Activated naive CD8-positive, alpha-beta T cell (primary cell): Measurements from ENCODE around the gene RBM12.
"Not testable (repeated sequence)": the region's sequence is repeated elsewhere in the genome, so short reads cannot be mapped to it uniquely, and the experiment has no call there.

ENCODE experiments used
- H3K27ac Mint-ChIP-seq: one replicate; pipeline ENCODE4 v1.8.0; 2021; ENCODE audit warnings: mixed read lengths
- H3K27me3 Mint-ChIP-seq: one replicate; pipeline ENCODE4 v1.8.0; 2021; ENCODE audit warnings: mixed read lengths
- H3K36me3 Mint-ChIP-seq: one replicate; pipeline ENCODE4 v1.8.0; 2021; ENCODE audit warnings: mixed read lengths
- H3K4me1 Mint-ChIP-seq: one replicate; pipeline ENCODE4 v1.8.0; 2021; ENCODE audit warnings: low read depth, mixed read lengths
- H3K4me3 Mint-ChIP-seq: one replicate; pipeline ENCODE4 v1.8.0; 2021; ENCODE audit warnings: mild to moderate bottlenecking, mixed read lengths
- H3K9me3 Mint-ChIP-seq: one replicate; pipeline ENCODE4 v1.8.0; 2021; ENCODE audit warnings: low read depth, mixed read lengths

The RBM12 gene, protein sequence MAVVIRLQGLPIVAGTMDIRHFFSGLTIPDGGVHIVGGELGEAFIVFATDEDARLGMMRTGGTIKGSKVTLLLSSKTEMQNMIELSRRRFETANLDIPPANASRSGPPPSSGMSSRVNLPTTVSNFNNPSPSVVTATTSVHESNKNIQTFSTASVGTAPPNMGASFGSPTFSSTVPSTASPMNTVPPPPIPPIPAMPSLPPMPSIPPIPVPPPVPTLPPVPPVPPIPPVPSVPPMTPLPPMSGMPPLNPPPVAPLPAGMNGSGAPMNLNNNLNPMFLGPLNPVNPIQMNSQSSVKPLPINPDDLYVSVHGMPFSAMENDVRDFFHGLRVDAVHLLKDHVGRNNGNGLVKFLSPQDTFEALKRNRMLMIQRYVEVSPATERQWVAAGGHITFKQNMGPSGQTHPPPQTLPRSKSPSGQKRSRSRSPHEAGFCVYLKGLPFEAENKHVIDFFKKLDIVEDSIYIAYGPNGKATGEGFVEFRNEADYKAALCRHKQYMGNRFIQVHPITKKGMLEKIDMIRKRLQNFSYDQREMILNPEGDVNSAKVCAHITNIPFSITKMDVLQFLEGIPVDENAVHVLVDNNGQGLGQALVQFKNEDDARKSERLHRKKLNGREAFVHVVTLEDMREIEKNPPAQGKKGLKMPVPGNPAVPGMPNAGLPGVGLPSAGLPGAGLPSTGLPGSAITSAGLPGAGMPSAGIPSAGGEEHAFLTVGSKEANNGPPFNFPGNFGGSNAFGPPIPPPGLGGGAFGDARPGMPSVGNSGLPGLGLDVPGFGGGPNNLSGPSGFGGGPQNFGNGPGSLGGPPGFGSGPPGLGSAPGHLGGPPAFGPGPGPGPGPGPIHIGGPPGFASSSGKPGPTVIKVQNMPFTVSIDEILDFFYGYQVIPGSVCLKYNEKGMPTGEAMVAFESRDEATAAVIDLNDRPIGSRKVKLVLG

DNA sequence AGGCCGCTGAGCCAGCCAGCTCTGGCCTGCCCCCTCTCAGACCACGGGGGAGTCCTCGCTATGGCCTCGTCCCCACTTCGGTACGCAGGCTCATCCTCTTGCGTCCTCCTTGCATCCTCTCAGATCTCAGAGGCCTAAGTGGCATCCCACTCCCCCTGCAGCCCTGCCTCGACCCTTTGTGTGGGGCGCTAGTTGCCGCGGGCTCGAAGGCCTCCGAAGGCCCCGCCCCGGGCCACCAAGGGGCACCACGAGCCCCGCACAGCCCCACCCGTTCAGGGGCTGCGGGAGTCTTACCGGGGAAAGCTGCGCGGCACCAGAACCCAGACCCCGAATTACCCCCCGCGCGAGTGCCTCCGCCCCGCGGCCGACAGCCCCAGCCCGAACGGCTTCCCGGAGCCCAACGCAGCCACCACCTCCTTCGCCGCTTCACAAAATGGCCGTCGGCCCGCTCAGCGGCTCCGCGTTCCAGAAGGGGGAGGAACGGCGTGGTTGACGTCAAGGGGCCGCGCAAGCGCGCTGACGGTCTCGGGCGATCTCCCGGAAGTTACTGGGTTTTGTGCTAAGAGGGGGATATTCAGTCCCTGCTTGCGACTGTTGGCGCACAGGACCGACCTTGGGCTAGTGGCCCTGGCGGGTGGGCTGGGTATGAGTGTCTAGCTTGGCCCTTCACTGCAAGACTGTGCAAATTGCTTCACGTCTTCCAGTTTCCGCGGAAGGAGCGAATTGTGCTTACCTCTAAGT is at the start of gene RBM12, which contains the start of gene CPNE1:
TSS of gene RBM12 (minus strand) at position 435 of the 741 bp plus-strand sequence. CDS start 9,578 bp downstream, outside the sequence.
TSS of gene CPNE1 (minus strand) at position 435 of the 741 bp plus-strand sequence. CDS start 31,977 bp downstream, outside the sequence.
- Mint-ChIP-seq H3K27ac (peak within 1 kb of the TSS; percentile 100), H3K4me1 (peaks cover 39% of the 10 kb centered on the region), H3K27me3 (no peaks in the 10 kb centered on the region), H3K9me3 (no peaks in the 10 kb centered on the region), H3K36me3 (peaks cover 13% of the 10 kb centered on the region), H3K4me3 (peak within 1 kb of the TSS; percentile 96)

DNA sequence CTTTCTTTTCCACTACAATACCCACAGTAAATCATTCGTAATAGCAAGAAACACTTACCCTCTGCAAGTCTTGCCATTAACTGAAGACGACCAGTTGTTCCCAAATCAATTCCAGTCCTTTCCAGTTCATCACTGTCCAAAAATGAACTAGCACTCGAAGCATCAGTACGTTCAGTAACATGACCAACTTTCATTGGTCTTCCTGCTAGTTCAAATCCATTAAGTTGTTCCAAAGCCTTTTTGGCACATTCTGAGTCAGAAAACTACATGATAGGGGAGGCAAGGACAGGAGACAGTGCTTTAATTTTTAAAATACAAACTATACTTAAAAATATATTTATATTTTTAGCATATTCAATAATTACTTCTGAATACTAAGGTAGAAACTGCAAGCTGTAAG is 49.4 kb upstream of the RBM12 start:
- H3K36me3 Mint-ChIP-seq = peaks cover 2% of the 10 kb centered on the region
- H3K4me3 Mint-ChIP-seq = no peak overlapping the region
- peaks cover 64% of the 10 kb centered on the region for H3K4me1 Mint-ChIP-seq
- H3K27me3 Mint-ChIP-seq = no peaks in the 10 kb centered on the region
- no peaks in the 10 kb centered on the region for H3K9me3 Mint-ChIP-seq
- no peak overlapping the region for H3K27ac Mint-ChIP-seq

DNA sequence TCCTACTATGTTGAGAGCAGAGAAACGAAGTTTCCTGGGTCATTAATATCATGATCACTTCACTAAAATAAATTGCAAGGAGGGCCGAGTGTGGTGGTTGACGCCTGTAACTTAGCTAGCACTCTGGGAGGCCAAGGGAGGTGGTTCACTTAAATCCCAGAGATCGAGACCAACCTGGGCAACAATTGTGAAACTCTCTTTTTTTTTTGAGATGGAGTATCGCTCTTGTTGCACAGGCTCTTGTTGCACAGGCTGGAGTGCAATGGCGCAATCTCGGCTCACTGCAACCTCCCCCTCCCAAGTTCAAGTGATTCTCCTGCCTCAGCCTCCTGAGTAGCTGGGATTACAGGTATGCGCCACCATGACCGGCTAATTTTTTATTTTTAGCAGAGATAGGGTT is 48.4 kb upstream of the RBM12 start:
- peaks cover 70% of the 10 kb centered on the region for H3K4me1 Mint-ChIP-seq
- not testable (repeated sequence) for H3K27me3 Mint-ChIP-seq, H3K9me3 Mint-ChIP-seq, H3K36me3 Mint-ChIP-seq
- peak overlapping the region; percentile 40 for H3K4me3 Mint-ChIP-seq
- H3K27ac Mint-ChIP-seq = peak overlapping the region; percentile 41

DNA sequence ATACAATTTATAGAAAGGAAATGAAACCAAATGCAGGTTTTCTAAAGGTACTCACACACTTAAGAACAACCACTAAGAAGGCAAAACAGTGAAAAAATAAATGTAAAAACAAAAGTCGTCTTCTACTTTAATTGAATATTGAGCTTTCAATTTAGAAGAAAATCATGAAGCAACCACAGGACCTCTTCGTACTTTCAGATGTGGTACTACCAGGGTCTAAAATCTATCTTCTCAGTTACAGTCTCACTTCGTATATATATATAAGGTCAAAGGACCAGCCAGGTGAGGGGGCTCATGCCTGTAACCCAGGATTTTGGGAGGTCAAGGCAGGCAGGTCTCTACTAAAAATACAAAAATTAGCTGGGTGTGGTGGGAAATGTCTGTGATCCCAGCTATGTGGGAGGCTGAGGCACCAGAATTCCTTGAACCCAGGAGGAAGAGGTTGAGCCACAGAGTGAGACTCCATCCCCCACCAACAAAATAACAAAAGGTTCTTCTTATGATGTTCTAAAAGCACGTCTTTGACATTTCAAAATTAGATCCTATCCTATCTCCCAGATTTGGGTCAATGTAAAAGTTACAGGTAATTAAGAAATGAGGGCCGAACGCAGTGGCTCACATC is 47.0 kb upstream of the RBM12 start:
- peak overlapping the region; percentile 79 for H3K27ac Mint-ChIP-seq
- H3K4me1 Mint-ChIP-seq = peaks cover 63% of the 10 kb centered on the region
- no peaks in the 10 kb centered on the region for H3K27me3 Mint-ChIP-seq

DNA sequence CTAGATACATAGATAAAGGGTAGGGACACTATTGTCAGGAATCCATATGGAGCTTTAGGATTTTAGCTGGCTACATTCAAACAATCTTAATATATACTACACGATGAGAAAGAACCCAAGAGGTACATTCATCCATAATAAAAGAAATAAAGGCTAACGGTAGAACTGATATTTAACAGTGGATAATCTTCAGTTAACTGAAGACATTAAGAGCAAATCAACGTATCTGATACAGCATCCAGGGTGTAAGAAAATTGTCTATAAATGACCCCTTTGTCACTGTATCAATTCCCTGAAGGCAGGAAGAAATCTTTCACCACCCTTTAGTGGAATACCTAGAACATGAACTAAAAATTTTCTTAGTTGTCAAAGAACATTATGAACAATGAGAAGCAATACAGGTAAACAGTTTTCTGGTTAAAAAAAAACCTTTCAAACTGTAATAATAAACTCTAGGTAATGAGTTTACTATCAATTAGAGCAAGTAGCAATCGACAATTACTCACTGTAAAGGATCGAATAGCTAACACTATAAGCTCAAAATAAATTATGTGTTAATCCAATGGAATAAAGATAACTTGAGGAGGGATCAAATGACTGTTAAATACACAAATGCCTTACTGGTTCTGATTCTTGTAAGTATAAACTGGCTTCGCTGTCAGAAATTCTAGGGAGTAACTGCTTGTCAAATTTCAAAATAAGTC is 46.3 kb upstream of the RBM12 start:
- H3K27ac Mint-ChIP-seq = peak overlapping the region; percentile 79
- H3K36me3 Mint-ChIP-seq = peaks cover 2% of the 10 kb centered on the region
- H3K9me3 Mint-ChIP-seq = no peaks in the 10 kb centered on the region
- H3K27me3 Mint-ChIP-seq = no peaks in the 10 kb centered on the region
- peaks cover 61% of the 10 kb centered on the region for H3K4me1 Mint-ChIP-seq
- peak overlapping the region; percentile 68 for H3K4me3 Mint-ChIP-seq

More for the DNA sequence above, 47.0 kb upstream of the RBM12 start:
- peaks cover 2% of the 10 kb centered on the region for H3K36me3 Mint-ChIP-seq
- H3K9me3 Mint-ChIP-seq = no peaks in the 10 kb centered on the region
- peak overlapping the region; percentile 68 for H3K4me3 Mint-ChIP-seq

DNA sequence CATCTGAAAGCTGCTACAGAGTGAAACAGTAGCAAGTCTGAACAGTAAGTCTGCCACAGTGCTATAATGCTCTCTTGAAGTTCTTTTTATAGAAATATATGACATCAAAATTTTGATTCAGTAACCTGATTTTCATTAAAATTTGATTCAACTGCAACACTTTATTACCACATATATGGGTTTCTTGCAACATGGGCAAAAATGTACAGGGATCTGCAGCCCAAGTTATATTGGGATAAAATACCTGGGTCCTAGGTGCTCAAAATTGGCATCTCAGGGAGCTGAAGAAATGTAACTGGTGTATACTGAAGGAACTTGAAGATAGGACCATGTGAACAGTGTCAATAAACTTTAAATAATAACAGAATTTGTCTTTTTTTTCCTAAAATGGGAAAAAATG is 45.3 kb upstream of the RBM12 start:
- H3K4me1 Mint-ChIP-seq = peaks cover 53% of the 10 kb centered on the region
- no peaks in the 10 kb centered on the region for H3K9me3 Mint-ChIP-seq
- peak overlapping the region; percentile 79 for H3K27ac Mint-ChIP-seq
- peaks cover 4% of the 10 kb centered on the region for H3K36me3 Mint-ChIP-seq
- H3K27me3 Mint-ChIP-seq = no peaks in the 10 kb centered on the region
- H3K4me3 Mint-ChIP-seq = peak overlapping the region; percentile 13

DNA sequence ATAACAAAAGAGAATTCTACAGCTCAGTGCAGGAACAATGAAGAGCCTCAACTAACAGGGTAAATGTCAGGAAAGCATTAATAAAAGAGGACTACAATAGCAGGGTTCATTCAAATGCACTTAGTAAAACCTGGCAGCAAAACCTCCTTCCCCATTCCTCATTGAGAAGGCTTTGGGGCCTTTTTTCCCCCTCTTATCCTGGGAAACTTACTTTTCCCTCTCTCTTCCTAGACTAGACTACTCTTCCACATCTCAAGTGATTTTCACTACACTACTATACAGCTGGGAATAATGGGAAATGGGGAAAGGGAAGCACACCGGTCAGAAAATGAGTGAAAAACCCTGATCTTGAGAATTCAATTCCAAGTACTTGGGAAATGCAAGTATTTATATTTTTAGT is 44.6 kb upstream of the RBM12 start:
- no peaks in the 10 kb centered on the region for H3K9me3 Mint-ChIP-seq
- peak overlapping the region; percentile 68 for H3K27ac Mint-ChIP-seq
- peaks cover 6% of the 10 kb centered on the region for H3K36me3 Mint-ChIP-seq

DNA sequence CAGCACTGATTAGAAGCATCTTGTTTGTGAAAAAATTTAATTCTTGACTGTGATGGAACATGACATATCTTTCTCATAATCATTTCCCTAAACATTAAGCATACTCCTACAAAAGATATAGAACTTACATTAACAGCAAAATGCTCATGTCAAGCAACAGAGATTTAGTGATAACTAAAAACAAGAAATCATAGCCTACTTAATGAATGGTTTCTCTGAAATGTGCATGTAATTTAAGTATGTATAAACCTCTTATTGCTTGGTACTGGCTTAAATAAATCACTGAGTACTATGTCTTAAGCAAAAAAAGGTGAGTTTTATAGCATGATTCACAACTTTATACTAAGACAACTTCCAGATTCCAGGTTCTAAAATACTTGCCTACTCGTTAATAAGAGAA is 43.8 kb upstream of the RBM12 start:
- Mint-ChIP-seq H3K27ac (no peak overlapping the region), H3K36me3 (peaks cover 4% of the 10 kb centered on the region), H3K27me3 (no peaks in the 10 kb centered on the region), H3K4me1 (peaks cover 47% of the 10 kb centered on the region), H3K4me3 (no peak overlapping the region), H3K9me3 (no peaks in the 10 kb centered on the region)

More for the DNA sequence above, 44.6 kb upstream of the RBM12 start:
- Mint-ChIP-seq H3K4me1 (peaks cover 53% of the 10 kb centered on the region), H3K4me3 (no peak overlapping the region), H3K27me3 (no peaks in the 10 kb centered on the region)

DNA sequence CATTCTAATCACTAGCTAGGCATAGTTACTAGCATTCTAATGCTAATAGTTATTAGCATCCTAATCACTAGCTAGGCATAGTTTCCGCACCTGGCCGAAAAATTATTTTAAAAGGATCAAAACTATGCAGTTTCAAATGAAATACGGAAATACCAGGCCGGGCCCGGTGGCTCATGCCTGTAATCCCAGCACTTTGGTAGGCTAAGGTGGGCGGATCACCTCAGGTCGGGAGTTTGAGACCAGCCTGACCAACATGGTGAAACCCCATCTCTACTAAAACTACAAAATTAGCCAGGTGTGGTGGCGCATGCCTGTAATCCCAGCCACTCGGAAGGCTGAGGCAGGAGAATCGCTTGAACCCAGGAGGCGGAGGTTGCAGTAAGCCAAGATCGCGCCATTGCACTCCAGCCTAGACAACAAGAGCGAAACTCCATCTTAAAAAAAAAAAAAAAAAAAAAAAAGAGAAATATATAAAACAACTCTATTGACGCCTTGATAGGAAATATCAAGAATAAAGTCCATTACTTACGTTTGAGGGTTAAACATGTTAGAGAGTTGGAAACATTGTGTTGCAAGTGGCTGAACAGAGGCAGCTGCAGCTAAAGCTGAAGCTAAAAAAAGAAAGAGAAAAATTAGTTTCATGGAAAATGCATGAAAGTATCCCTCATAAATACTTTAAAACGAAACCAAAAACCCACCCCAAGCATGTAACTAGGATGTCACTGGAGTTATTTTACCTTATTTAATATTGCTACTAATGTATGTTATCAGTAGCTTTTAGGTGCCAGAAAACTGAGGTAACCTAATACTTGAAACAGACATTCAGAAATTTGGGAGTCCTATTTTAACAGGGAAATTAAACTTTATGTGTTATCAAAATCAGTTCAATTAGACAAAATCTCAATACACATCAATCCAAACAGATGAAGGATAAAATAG is 42.2 kb upstream of the RBM12 start:
- H3K27ac Mint-ChIP-seq = not testable (repeated sequence)

DNA sequence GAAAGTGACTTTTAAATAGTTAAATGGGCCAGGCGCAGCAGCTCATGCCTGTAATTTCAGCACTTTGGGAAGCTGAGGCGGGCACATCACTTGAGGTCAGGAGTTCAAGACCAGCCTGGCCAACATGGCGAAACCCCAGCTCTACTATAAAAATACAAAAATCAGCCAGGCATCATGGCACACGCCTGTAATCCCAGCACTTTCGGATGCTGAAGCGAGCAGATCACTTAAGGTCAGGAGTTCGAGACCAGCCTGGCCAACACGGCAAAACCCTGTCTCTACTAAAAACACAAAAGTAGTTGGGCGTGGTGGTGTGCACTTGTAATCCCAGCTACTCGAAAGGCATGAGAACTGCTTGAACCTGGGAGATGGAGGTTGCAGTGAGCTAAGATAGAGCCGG is 41.2 kb upstream of the RBM12 start:
- not testable (repeated sequence) for H3K27me3 Mint-ChIP-seq, H3K9me3 Mint-ChIP-seq, H3K4me3 Mint-ChIP-seq, H3K36me3 Mint-ChIP-seq
- H3K27ac Mint-ChIP-seq = peak overlapping the region; percentile 58
- H3K4me1 Mint-ChIP-seq = peaks cover 35% of the 10 kb centered on the region

More for the DNA sequence above, 42.2 kb upstream of the RBM12 start:
- not testable (repeated sequence) for H3K36me3 Mint-ChIP-seq, H3K4me3 Mint-ChIP-seq, H3K27me3 Mint-ChIP-seq, H3K9me3 Mint-ChIP-seq
- peaks cover 43% of the 10 kb centered on the region for H3K4me1 Mint-ChIP-seq

DNA sequence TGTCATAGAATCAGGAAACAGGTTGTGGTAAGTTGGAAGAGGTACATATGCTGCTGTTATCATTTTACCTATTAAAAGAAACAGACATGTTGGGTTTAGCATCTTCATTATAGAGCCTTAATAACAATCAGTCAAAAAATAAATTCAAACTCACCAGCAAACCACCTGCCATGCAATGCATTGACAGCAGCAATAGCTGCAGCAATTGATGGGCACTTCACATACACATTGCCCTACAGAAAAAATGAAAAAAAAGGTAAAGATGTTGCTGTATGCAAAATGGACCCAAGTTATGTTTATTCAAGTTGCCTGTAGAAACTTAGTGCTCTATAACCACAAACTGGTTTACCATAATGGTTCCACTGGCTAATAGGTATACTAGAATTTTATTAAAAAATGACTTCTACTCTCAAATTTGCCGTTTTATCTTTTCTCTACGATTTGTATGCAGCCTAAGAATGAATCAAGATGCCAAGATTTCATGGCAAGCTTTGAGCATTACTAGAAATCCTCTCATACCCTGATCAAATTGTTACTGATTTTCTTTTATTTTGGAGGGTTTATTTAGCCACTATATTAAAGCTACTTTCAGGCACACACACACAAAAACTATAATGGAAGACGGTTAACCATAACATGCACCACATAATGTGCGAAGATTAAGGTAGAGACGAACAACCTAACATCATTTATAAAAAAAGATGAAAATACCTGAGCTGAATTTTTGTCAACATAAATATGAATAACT is 40.0 kb upstream of the RBM12 start:
- Mint-ChIP-seq H3K4me1 (peaks cover 35% of the 10 kb centered on the region), H3K36me3 (peaks cover 7% of the 10 kb centered on the region), H3K4me3 (no peak overlapping the region), H3K27ac (peak overlapping the region; percentile 64), H3K27me3 (no peaks in the 10 kb centered on the region), H3K9me3 (no peaks in the 10 kb centered on the region)

DNA sequence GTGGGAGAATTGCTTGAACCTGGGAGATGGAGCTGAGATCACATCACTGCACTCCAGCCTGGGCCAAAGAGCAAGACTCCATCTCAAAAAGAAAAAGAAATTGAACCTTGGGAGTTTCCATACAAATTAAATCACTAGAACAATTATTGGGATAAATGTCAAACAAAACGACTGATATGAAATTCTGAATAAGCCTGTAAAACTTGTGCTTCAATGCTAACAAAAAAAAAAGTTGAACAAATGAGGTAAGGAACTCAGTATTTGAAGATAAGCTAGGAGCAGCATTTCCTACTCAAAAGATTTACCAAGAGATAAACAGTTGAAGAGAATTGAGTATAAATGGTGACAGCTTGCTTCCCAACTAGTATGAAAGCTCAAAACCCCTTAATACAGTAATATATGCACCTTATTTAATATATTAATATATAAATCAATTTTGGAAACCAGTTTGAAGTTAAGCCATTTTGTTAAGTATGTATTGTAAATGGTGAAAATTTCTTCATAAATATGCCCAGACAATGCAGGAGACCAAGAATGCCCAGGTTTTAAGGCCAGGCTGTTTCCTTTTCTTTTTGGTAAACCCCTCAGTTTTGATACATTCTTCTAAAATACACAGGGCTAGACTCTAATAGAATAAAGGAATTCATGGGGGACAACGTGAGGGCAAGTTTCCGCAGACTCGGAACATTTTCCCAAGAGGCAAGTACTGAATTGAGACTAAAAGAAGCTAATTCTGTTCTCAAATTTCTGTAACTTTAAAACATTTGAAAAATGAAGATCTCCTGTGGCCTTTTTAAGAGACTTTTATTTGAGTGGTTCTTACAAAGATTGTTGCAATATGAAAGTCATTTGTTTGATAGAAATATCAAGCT is 38.4 kb upstream of the RBM12 start:
- H3K9me3 Mint-ChIP-seq = no peaks in the 10 kb centered on the region
- peaks cover 7% of the 10 kb centered on the region for H3K36me3 Mint-ChIP-seq
- peak overlapping the region; percentile 82 for H3K27ac Mint-ChIP-seq
- peaks cover 28% of the 10 kb centered on the region for H3K4me1 Mint-ChIP-seq
- H3K27me3 Mint-ChIP-seq = no peaks in the 10 kb centered on the region
- H3K4me3 Mint-ChIP-seq = no peak overlapping the region
